GM18858 (cell line): ENCODE results near the gene ZNF534.
"Not testable (repeated sequence)": the region's sequence is repeated elsewhere in the genome, so short reads cannot be mapped to it uniquely, and the experiment has no call there.

Source experiments
- ATAC-seq: cut with Tn5 transposase; IDR thresholded peaks from one replicate; pipeline ENCODE4 v1.9.1; 2021; ENCODE audit not compliant: unreplicated experiment

ZNF534 gene

GRCh38 chr19:52428937-52429336 lies at the start of gene ZNF534:
Gene ZNF534, plus strand, starts transcription at chr19:52429148. Its CDS starts 2,327 bp downstream, at chr19:52431475.
- ATAC-seq: no peak

- no peak for ATAC-seq
These were observed 37.8 kb upstream of the ZNF534 start for GRCh38 chr19:52391135-52391534.

- ATAC-seq: no peak
These were observed 31.5 kb upstream of the ZNF534 start, which contains the start of gene ZNF528 for GRCh38 chr19:52397310-52398080. Gene ZNF528, plus strand, starts transcription at chr19:52397849. Its CDS starts 4,165 bp downstream, at chr19:52402014.

GRCh38 chr19:52398081-52398441 lies 30.9 kb upstream of the ZNF534 start:
- no peak for ATAC-seq

- no peak for ATAC-seq
These were observed 18.7 kb upstream of the ZNF534 start for GRCh38 chr19:52410276-52410675.

GRCh38 chr19:52415711-52416110 lies 13.2 kb upstream of the ZNF534 start:
- no peak for ATAC-seq

GRCh38 chr19:52442179-52442578 lies 13.2 kb downstream of the ZNF534 start:
- no peak for ATAC-seq

- ATAC-seq: no peak
These were observed 15.6 kb downstream of the ZNF534 start for GRCh38 chr19:52444506-52444905.

- no peak for ATAC-seq
These were observed 22.3 kb downstream of the ZNF534 start for GRCh38 chr19:52451241-52451640.

- no peak for ATAC-seq
These were observed 24.6 kb downstream of the ZNF534 start, which contains the start of gene ZNF578 for GRCh38 chr19:52453324-52454094. Gene ZNF578, plus strand, starts transcription at chr19:52453553. Its CDS starts 48,293 bp downstream, at chr19:52501846.

- no peak for ATAC-seq
These were observed 36.0 kb downstream of the ZNF534 start for GRCh38 chr19:52464798-52465470.

GRCh38 chr19:52473655-52474350 lies 44.9 kb downstream of the ZNF534 start:
- no peak for ATAC-seq

GRCh38 chr19:52474351-52475127 lies 45.6 kb downstream of the ZNF534 start:
- ATAC-seq: no peak

GRCh38 chr19:52484111-52484743 lies 55.3 kb downstream of the ZNF534 start:
- ATAC-seq: not testable (repeated sequence)

- not testable (repeated sequence) for ATAC-seq
These were observed 56.1 kb downstream of the ZNF534 start for GRCh38 chr19:52485064-52485463.

GRCh38 chr19:52485561-52486240 lies 56.8 kb downstream of the ZNF534 start:
- ATAC-seq: not testable (repeated sequence)

GRCh38 chr19:52492201-52492993 lies 63.4 kb downstream of the ZNF534 start:
- no peak for ATAC-seq

GRCh38 chr19:52492994-52493470 lies 64.1 kb downstream of the ZNF534 start:
- no peak for ATAC-seq
